WTC11 (cell line): ENCODE data around the gene STPG4. TPM values are rescaled to one million over a fixed set of nuclear protein-coding genes. Genes with fewer than 3 reads are reported as not detected.

ENCODE experiments used
- ATAC-seq: fragments of 200-7000 bp; cut with Tn5 transposase; 2 replicates; pipeline ENCODE4 v1.10.0; 2021; ENCODE audit warnings: mild to moderate bottlenecking, moderate library complexity
- CTCF ChIA-PET: fragments of 300-600 bp; sonication (Branson Sonifier 250); formaldehyde crosslinking; loops from one replicate; lab custom pipeline; 2021; ENCODE audit warnings: antibody characterized with exemption; lab: Charles Lee
- POLR2A ChIA-PET: fragments of 350-600 bp; sonication (Branson Sonifier 250); formaldehyde crosslinking; loops from one replicate; lab custom pipeline; 2021; ENCODE audit warnings: antibody characterized with exemption; lab: Charles Lee
- DNase-seq: peaks from one replicate; pipeline ENCODE4 v3.0.0; 2021; ENCODE audit warnings: low spot score
- H3K27ac Mint-ChIP-seq: 2 replicates; pipeline ENCODE4 v1.8.0; 2021; ENCODE audit warnings: mixed read lengths
- H3K27me3 Mint-ChIP-seq: 2 replicates; pipeline ENCODE4 v1.8.0; 2021; ENCODE audit warnings: low read depth, mild to moderate bottlenecking, moderate library complexity, mixed read lengths
- H3K36me3 Mint-ChIP-seq: 2 replicates; pipeline ENCODE4 v1.8.0; 2021; ENCODE audit warnings: mixed read lengths
- H3K4me1 Mint-ChIP-seq: 2 replicates; pipeline ENCODE4 v1.8.0; 2022; ENCODE audit warnings: mixed read lengths
- H3K4me3 Mint-ChIP-seq: 2 replicates; pipeline ENCODE4 v1.8.0; 2021; ENCODE audit warnings: mild to moderate bottlenecking, moderate library complexity, mixed read lengths
- H3K9me3 Mint-ChIP-seq: 2 replicates; pipeline ENCODE4 v1.8.0; 2021; ENCODE audit warnings: mixed read lengths
- E2F1 ChIP-seq: sonication (generic); formaldehyde crosslinking; IDR thresholded peaks from 2 replicates; pipeline ENCODE4 v1.8.0; 2022; ENCODE audit warnings: mild to moderate bottlenecking, missing genetic modification reagents
- E2F4 ChIP-seq: sonication (generic); formaldehyde crosslinking; IDR thresholded peaks from 2 replicates; pipeline ENCODE4 v1.8.1; 2022; ENCODE audit warnings: low read depth, mild to moderate bottlenecking, moderate library complexity, missing genetic modification reagents, borderline replicate concordance
- EMX1 ChIP-seq: fragments of 250-450 bp; sonication (Bioruptor Pico); IDR thresholded peaks from 2 replicates; pipeline ENCODE4 v1.8.0; 2021; ENCODE audit warnings: mild to moderate bottlenecking
- FOXJ3 ChIP-seq: sonication (generic); formaldehyde crosslinking; IDR thresholded peaks from 2 replicates; pipeline ENCODE4 v1.9.0; 2021; ENCODE audit warnings: missing genetic modification reagents, mild to moderate bottlenecking, borderline replicate concordance
- GTF2I ChIP-seq: fragments of 250-450 bp; sonication (Bioruptor Pico); conservative IDR thresholded peaks from 2 replicates; pipeline ENCODE4 v1.4.0; 2021; ENCODE audit warnings: mild to moderate bottlenecking
- NFATC4 ChIP-seq: fragments of 250-450 bp; sonication (Bioruptor Pico); IDR thresholded peaks from 2 replicates; pipeline ENCODE4 v1.9.0; 2021; ENCODE audit warnings: mild to moderate bottlenecking
- RORB ChIP-seq: fragments of 250-450 bp; sonication (Bioruptor Pico); IDR thresholded peaks from 2 replicates; pipeline ENCODE4 v1.9.0; 2021; ENCODE audit warnings: mild to moderate bottlenecking
- SMAD4 ChIP-seq: sonication (generic); formaldehyde crosslinking; IDR thresholded peaks from 2 replicates; pipeline ENCODE4 v1.8.0; 2022; ENCODE audit warnings: mild to moderate bottlenecking, missing genetic modification reagents
- ZBTB21 ChIP-seq: sonication (generic); formaldehyde crosslinking; IDR thresholded peaks from 2 replicates; pipeline ENCODE4 v1.8.1; 2023; ENCODE audit warnings: mild to moderate bottlenecking, missing genetic modification reagents, borderline replicate concordance
- ZNF317 ChIP-seq: sonication (generic); formaldehyde crosslinking; IDR thresholded peaks from 2 replicates; pipeline ENCODE4 v1.8.1; 2023; ENCODE audit warnings: low read depth, mild to moderate bottlenecking, moderate library complexity, missing genetic modification reagents, borderline replicate concordance
- total RNA-seq: library from RNA; stranded (reverse); gene quantifications from 3 replicates; pipeline ENCODE4 v1.2.3, GENCODE V29; 2021
- TF ChIP-seq, protein P1 (sequence below): sonication (generic); formaldehyde crosslinking; conservative IDR thresholded peaks from 2 replicates; pipeline ENCODE4 v1.8.1; 2022; ENCODE audit warnings: mild to moderate bottlenecking, missing genetic modification reagents
- TF ChIP-seq, protein P2 (sequence below): sonication (generic); formaldehyde crosslinking; IDR thresholded peaks from 2 replicates; pipeline ENCODE4 v1.8.0; 2023; ENCODE audit warnings: missing genetic modification reagents, mild to moderate bottlenecking, borderline replicate concordance
- TF ChIP-seq, protein P3 (sequence below): fragments of 250-450 bp; sonication (Bioruptor Pico); conservative IDR thresholded peaks from 2 replicates; pipeline ENCODE4 v1.9.0; 2021; ENCODE audit warnings: mild to moderate bottlenecking

Gene STPG4
- total RNA-seq, 1 experiment from 2014 or later: not detected

GRCh38 chr2:47093626-47094025 lies 61.5 kb downstream of the STPG4 start:
- ChIA-PET POLR2A (no interaction called here), CTCF (interaction anchor here (0.5 kb wide), 1 partner anchor 294 kb away, joined by 3 read pairs; no protein-coding TSS in a partner anchor)

DNA sequence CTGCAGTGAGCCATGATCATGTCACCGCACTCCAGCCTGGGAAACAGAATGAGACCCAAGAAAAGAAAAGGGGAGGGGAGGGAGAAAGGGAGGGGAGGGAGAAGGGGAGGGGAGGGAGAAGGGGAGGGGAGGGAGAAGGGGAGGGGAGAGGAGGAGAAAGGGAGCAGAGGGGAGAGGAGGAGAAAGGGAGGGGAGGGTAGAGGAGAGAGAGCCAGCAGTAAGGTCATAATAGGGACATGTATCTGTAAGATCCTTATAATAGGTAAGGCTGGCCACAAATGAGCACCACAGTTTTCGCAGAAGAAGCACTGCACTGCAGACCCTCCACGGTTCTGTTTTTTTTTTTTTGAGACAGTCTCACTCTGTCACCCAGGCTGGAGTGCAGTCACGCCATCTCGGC lies 62.6 kb downstream of the STPG4 start:
- TF ChIP-seq, protein P1, sequence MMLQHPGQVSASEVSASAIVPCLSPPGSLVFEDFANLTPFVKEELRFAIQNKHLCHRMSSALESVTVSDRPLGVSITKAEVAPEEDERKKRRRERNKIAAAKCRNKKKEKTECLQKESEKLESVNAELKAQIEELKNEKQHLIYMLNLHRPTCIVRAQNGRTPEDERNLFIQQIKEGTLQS (CRISPR knock-in tag): no peak
- no peak for TF ChIP-seq NFATC4 (CRISPR knock-in tag)
- TF ChIP-seq E2F1: no peak
- TF ChIP-seq, protein P2, sequence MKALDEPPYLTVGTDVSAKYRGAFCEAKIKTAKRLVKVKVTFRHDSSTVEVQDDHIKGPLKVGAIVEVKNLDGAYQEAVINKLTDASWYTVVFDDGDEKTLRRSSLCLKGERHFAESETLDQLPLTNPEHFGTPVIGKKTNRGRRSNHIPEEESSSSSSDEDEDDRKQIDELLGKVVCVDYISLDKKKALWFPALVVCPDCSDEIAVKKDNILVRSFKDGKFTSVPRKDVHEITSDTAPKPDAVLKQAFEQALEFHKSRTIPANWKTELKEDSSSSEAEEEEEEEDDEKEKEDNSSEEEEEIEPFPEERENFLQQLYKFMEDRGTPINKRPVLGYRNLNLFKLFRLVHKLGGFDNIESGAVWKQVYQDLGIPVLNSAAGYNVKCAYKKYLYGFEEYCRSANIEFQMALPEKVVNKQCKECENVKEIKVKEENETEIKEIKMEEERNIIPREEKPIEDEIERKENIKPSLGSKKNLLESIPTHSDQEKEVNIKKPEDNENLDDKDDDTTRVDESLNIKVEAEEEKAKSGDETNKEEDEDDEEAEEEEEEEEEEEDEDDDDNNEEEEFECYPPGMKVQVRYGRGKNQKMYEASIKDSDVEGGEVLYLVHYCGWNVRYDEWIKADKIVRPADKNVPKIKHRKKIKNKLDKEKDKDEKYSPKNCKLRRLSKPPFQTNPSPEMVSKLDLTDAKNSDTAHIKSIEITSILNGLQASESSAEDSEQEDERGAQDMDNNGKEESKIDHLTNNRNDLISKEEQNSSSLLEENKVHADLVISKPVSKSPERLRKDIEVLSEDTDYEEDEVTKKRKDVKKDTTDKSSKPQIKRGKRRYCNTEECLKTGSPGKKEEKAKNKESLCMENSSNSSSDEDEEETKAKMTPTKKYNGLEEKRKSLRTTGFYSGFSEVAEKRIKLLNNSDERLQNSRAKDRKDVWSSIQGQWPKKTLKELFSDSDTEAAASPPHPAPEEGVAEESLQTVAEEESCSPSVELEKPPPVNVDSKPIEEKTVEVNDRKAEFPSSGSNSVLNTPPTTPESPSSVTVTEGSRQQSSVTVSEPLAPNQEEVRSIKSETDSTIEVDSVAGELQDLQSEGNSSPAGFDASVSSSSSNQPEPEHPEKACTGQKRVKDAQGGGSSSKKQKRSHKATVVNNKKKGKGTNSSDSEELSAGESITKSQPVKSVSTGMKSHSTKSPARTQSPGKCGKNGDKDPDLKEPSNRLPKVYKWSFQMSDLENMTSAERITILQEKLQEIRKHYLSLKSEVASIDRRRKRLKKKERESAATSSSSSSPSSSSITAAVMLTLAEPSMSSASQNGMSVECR (CRISPR knock-in tag): no peak
- TF ChIP-seq SMAD4 (CRISPR knock-in tag): no peak
- no peak for TF ChIP-seq ZBTB21 (CRISPR knock-in tag)
- TF ChIP-seq RORB (CRISPR knock-in tag): no peak
- ChIA-PET CTCF (no interaction called here), POLR2A (no interaction called here)
- H3K4me1 Mint-ChIP-seq: 0 out of 2 replicates have a peak, but pooled peaks cover 2% of the 10 kb centered on the region
- no peak overlapping the region for H3K27ac Mint-ChIP-seq
- peaks cover 16% of the 10 kb centered on the region for H3K27me3 Mint-ChIP-seq
- no peaks in the 10 kb centered on the region for H3K36me3 Mint-ChIP-seq
- H3K4me3 Mint-ChIP-seq: no peak overlapping the region
- DNase-seq: no peak
- ATAC-seq: no peak
- no peaks in the 10 kb centered on the region for H3K9me3 Mint-ChIP-seq

More at GRCh38 chr2:47093626-47094025, 61.5 kb downstream of the STPG4 start:
- Mint-ChIP-seq H3K9me3 (no peaks in the 10 kb centered on the region), H3K4me3 (no peak overlapping the region), H3K27me3 (peaks cover 16% of the 10 kb centered on the region), H3K4me1 (0 out of 2 replicates have a peak, but pooled peaks cover 2% of the 10 kb centered on the region), H3K36me3 (no peaks in the 10 kb centered on the region), H3K27ac (no peak overlapping the region)
- DNase-seq (no peak), ATAC-seq (no peak)
- TF ChIP-seq, protein P2 (CRISPR knock-in tag): no peak
- TF ChIP-seq EMX1 (CRISPR knock-in tag) (no peak), GTF2I (no peak), E2F4 (CRISPR knock-in tag) (no peak), FOXJ3 (CRISPR knock-in tag) (no peak), ZNF317 (no peak)
- TF ChIP-seq, protein P3, sequence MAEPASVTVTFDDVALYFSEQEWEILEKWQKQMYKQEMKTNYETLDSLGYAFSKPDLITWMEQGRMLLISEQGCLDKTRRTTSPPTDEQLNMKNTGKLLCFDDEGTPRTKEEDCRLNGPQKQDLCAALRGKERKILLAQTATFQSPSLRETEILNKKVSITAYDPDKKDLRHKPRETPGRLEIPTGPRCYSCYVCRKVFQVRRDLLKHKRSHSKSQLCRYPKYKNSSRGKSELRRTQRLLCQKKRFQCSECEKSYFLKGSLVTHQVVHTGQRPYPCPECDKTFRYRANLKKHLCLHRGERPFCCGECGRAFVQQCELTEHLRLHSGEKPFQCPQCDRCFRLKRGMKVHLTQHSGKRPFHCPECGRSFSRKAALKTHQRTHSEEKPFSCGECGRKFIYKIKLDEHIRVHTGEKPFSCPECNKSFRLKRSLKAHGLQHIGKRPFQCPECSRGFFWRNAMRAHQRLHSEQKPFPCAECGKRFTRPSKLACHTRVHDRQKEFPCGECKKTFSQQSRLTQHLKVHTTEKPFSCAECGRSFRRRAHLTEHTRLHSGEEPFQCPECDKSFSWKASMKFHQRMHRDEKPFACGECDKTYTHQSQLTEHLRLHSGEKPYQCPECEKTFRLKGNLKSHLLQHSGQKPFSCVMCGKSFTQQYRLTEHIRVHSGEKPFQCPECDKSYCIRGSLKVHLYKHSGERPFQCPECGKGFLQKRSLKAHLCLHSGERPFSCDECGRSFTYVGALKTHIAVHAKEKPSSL (CRISPR knock-in tag): no peak
